HUDEP-2 (cell line): ENCODE measurements around the gene CTNNA1.
A peak's percentile ranks its signal among the peaks of the same experiment; 100 is the strongest.
"Not testable (repeated sequence)": the region's sequence is repeated elsewhere in the genome, so short reads cannot be mapped to it uniquely, and the experiment has no call there.

Source experiments
- DNase-seq, 76 experiments: peaks; one replicate each; lab custom pipeline; 2025; ENCODE audit not compliant: unreplicated experiment in 76 of 76; lab: John Stamatoyannopoulos, UW

Gene CTNNA1, protein sequence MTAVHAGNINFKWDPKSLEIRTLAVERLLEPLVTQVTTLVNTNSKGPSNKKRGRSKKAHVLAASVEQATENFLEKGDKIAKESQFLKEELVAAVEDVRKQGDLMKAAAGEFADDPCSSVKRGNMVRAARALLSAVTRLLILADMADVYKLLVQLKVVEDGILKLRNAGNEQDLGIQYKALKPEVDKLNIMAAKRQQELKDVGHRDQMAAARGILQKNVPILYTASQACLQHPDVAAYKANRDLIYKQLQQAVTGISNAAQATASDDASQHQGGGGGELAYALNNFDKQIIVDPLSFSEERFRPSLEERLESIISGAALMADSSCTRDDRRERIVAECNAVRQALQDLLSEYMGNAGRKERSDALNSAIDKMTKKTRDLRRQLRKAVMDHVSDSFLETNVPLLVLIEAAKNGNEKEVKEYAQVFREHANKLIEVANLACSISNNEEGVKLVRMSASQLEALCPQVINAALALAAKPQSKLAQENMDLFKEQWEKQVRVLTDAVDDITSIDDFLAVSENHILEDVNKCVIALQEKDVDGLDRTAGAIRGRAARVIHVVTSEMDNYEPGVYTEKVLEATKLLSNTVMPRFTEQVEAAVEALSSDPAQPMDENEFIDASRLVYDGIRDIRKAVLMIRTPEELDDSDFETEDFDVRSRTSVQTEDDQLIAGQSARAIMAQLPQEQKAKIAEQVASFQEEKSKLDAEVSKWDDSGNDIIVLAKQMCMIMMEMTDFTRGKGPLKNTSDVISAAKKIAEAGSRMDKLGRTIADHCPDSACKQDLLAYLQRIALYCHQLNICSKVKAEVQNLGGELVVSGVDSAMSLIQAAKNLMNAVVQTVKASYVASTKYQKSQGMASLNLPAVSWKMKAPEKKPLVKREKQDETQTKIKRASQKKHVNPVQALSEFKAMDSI

DNA sequence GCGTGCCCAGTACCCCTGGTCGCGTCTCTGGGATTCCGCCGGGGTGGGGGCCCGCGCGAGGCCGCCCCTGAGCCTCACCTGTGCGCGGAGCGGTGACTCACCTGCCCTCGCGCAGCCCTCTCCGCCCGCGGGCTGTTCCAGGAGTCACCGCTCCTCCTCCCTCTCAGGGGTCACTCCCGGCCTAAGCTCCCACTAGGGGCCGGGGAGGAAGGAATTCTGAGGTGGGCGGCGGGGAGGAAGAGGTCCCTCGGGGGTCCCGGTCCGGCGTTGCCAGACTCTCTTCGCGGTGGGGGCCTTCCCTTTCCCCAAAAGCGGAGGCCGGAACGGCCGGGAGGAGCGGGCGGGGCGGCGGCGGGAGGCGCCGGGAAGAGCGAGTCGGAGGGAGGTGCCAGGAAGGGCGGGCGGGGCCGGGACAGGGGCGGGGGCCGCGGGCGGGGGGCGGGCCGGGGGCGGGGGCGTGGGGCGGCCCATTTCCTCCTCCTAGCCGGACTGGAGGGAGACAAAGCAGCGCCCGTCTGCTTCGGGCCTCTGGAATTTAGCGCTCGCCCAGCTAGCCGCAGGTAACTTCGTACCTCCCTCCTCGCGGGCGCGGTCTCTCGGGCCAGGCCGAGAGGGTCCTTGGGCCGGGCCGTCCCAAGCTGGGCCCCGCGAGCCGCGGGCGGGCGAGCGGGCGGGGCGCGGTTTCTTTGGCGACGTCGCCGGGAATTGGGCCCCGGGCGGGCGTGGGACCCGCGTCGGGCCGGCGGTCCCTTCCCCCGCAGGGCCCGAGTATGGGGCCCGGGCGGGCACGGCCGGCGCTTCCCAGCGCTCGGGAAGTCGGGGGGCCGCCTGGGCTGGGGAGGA is at the start of gene CTNNA1:
TSS of gene CTNNA1 (plus strand) at position 475 of the 843 bp plus-strand sequence. CDS start 28,500 bp downstream, outside the sequence.
- peak in 63 of 76 experiments; percentile 4 to 75 (median 59) for DNase-seq

DNA sequence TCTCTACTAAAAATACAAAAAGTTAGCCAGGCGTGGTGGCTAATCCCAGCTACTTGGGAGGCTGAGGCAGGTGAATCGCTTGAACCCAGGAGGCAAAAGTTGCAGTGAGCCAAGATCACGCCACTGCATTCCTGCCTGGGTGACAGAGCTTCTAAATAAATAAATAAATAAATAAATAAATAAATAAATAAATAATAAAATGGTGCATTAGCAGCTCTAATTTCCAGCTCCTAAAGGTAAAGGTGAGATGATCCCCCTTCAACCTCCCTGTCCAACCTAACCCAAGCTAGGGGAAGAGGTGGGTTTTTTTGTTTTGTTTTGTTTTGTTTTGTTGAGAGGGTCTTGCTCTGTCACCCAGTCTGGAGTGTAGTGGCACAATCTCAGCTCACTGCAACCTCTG is 49.4 kb upstream of the CTNNA1 start:
- not testable (repeated sequence) for DNase-seq

- DNase-seq, result no peak
These were observed 48.2 kb upstream of the CTNNA1 start for GRCh38 chr5:138705007-138705406.

DNA sequence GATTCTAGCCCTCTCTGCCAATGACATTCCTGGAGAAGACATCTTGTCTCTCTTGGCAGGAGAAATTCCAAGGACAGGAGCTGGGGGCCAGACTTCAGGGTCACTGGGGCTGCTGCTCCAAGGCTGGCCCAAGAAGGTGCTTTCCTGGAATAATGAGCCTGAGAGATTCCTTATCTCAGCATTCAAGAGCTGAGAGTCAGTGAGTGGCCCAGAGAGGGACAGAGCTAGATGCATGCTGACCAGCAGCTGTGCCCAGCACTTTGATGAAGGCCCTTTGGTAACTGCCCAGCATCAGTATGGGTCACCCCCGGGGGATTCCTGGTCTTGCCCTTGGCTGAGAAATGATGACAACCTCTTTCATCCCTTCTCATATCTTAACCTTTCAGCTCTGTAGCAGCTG is 47.7 kb upstream of the CTNNA1 start:
- no peak for DNase-seq

- no peak for DNase-seq
These were observed 46.4 kb upstream of the CTNNA1 start for GRCh38 chr5:138706655-138707480.

DNA sequence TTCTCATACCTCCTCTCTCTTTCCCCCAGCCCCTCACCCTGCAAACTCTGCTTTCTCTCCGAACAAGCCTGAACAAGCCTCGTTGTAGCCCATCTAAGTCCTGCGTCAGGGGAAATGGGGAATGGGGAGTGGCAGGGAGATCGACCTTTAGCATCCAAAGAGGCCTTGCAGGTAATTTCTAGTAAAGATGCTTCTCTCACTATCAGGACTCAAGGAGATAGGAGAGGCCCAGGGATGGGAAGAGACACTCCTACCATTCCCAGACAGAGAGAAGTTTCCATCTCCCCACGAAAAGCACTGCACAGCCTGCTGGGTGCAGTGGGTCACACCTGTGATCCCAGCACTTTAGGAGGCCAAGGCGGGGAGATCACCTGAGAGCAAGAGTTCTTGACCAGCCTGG is 44.4 kb upstream of the CTNNA1 start:
- DNase-seq, result no peak

GRCh38 chr5:138709202-138709601 is 44.0 kb upstream of the CTNNA1 start:
- DNase-seq, result no peak

DNA sequence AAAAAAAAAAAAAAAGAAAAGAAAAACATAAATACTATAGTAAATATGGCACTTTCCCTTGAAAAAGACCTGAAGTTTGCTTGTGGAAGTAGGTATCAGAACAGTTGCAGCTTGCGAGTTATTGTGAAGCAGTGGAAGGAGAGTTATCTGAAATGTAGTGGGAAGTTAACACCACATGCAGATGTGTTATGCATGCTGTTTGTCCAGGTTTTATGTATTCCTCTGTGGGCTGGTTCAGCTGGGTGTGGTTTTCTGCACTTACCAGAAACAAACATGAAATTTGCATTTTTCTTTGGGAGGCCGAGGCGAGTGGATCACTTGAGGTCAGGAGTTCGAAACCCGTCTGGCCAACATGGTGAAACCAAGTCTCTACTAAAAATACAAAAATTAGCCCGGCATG is 42.1 kb upstream of the CTNNA1 start:
- DNase-seq, result no peak

DNA sequence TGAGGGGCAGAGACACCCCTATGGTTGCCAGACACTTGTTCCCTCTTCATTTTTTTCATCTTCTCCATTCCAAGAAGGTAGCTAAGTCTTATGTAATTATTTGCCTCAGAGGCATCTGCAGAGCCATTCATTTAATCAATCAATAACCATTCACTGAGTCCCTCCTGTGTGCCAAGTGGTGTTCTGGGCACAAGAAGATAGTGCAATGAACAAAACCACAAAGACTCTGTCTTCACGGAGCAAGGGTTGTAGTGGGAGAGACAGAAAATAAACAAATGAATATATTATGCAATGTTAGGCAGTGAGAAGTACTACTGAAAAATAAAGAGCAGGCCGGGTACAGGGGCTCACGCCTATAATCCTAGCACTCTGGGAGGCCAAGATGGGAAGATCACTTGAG is 41.4 kb upstream of the CTNNA1 start:
- DNase-seq, result peak in 1 of 76 experiments; percentile 4

DNA sequence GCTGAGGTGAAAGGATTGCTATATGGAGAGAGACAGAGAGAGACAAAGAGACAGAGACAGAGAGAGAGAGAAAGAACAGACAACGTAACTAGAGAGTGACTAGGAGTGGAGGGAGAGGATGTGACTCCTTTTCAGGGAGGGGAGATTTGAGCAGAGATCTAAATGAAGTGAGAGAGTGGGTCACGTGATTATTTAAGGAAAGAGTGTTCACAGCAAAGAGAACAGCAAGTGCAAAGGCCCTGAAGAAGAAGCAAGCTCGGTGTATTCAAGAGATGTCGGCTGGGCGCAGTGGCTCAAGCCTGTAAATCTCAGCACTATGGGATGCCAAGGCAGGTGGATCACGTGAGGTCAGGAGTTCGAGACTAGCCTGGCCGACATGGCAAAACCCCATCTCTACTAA is 40.9 kb upstream of the CTNNA1 start:
- no peak for DNase-seq

DNA sequence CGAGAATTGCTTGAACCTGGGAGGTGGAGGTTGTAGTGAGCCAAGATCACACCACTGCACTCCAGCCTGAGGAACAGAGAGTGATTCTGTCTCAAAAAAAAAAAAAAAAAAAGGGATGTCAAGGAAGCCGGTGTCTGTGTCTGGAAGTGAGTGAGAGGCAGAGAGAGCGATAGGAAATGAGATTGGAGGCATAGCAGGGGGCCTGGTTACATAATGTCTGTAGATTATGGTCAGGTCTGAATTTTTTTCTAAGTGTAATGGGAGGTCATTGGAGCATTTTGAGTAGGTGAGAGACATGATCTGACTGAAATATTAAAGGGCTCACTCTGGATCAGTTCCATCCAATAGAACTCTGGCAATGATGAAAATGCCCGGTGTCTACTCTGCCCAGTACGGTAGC is 40.4 kb upstream of the CTNNA1 start:
- DNase-seq, result no peak

GRCh38 chr5:138713247-138713646 is 40.0 kb upstream of the CTNNA1 start:
- no peak for DNase-seq

DNA sequence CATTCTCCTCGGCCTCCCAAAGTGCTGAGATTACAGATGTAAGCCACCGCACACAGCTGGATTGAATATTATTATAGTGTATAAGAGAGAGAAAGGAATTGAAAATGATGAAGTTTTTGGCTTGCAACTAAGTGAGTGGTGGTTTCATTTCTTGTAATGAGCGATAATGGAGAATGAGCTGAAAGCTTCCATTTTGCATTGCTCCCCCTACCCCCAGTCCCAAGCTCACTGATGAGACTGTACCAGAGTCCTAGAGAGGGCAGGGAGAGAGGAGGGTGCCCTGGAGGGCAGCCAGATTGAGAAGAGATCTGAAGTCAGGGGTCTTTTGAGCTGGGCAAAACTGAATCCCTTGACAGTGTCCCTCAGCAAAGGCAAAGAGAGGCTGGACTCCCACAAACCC is 38.5 kb upstream of the CTNNA1 start:
- DNase-seq, result no peak

GRCh38 chr5:138715931-138716432 is 37.2 kb upstream of the CTNNA1 start:
- DNase-seq, result not testable (repeated sequence)

GRCh38 chr5:138716456-138716924 is 36.7 kb upstream of the CTNNA1 start:
- DNase-seq, result no peak

GRCh38 chr5:138717399-138717798 is 35.8 kb upstream of the CTNNA1 start:
- no peak for DNase-seq

DNA sequence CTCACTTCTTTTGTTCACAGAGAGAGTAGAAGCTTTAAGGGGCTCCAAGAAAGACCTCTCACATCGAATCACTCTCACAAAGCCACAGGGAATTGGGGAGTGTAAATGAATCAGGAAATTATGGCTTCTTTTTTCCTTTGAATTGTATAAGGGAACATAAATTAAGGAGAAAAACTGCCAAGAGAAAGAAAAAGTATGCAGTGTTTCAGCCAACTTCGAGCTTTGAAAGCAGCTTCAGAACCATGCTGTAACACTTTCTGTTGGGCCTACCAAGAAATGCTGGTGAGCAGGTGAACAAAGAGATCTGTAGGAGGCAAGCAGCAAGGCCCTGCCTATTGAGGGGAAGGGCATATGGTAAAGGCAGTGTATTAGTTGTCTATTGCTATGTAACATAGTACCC is 33.4 kb upstream of the CTNNA1 start:
- no peak for DNase-seq

- DNase-seq, result no peak
These were observed 32.4 kb upstream of the CTNNA1 start for GRCh38 chr5:138720840-138721239.

GRCh38 chr5:138721979-138722378 is 31.2 kb upstream of the CTNNA1 start:
- DNase-seq, result no peak
